HG02943 (cell line): Measurements from ENCODE around the gene CERS4.
"Not testable (repeated sequence)": the region's sequence is repeated elsewhere in the genome, so short reads cannot be mapped to it uniquely, and the experiment has no call there.

ENCODE experiments used
- ATAC-seq: cut with Tn5 transposase; IDR thresholded peaks from one replicate; pipeline ENCODE4 v1.9.1; 2021; ENCODE audit warnings: mild to moderate bottlenecking, low read depth, moderate library complexity; ENCODE audit not compliant: unreplicated experiment

CERS4 gene

GRCh38 chr19:8209462-8210378, 550 bp downstream of the CERS4 start:
- peak; percentile 53 for ATAC-seq

- no peak for ATAC-seq
These were observed 1.4 kb downstream of the CERS4 start for GRCh38 chr19:8210421-8211101.

GRCh38 chr19:8212212-8212611, 3.0 kb downstream of the CERS4 start:
- no peak for ATAC-seq

GRCh38 chr19:8212916-8213315, 3.7 kb downstream of the CERS4 start:
- no peak for ATAC-seq

GRCh38 chr19:8213827-8214672, 4.9 kb downstream of the CERS4 start:
- no peak for ATAC-seq

GRCh38 chr19:8214802-8215201, 5.6 kb downstream of the CERS4 start:
- ATAC-seq, result no peak

GRCh38 chr19:8215783-8216182, 6.6 kb downstream of the CERS4 start:
- ATAC-seq, result no peak

GRCh38 chr19:8216357-8216756, 7.2 kb downstream of the CERS4 start:
- no peak for ATAC-seq

GRCh38 chr19:8218127-8218526, 9.0 kb downstream of the CERS4 start:
- ATAC-seq, result not testable (repeated sequence)

- no peak for ATAC-seq
These were observed 11.3 kb downstream of the CERS4 start for GRCh38 chr19:8220481-8220880.

GRCh38 chr19:8221161-8221560, 12.0 kb downstream of the CERS4 start:
- no peak for ATAC-seq

- ATAC-seq, result not testable (repeated sequence)
These were observed 14.3 kb downstream of the CERS4 start for GRCh38 chr19:8223442-8223841.

GRCh38 chr19:8224394-8225145, 15.4 kb downstream of the CERS4 start:
- no peak for ATAC-seq

GRCh38 chr19:8231073-8231604, 22.0 kb downstream of the CERS4 start:
- no peak for ATAC-seq

GRCh38 chr19:8233370-8233769, 24.2 kb downstream of the CERS4 start:
- no peak for ATAC-seq

- no peak for ATAC-seq
These were observed 27.9 kb downstream of the CERS4 start for GRCh38 chr19:8237026-8237425.

- ATAC-seq, result no peak
These were observed 29.1 kb downstream of the CERS4 start for GRCh38 chr19:8238251-8238650.

- ATAC-seq, result no peak
These were observed 30.5 kb downstream of the CERS4 start for GRCh38 chr19:8239528-8240273.
